HCT116 (cell line): ENCODE measurements around the gene RNF222.

Source experiments
- EGR1 ChIP-seq: IDR thresholded peaks from 2 replicates; pipeline ENCODE4 v1.6.1; 2012; ENCODE audit warnings: low read depth
- ELF1 ChIP-seq: IDR thresholded peaks from 2 replicates; pipeline ENCODE4 v1.6.1; 2012; ENCODE audit warnings: low read depth, borderline replicate concordance
- EZH2 ChIP-seq: fragments of 200-600 bp; sonication (generic); IDR thresholded peaks from 2 replicates; pipeline ENCODE4 v1.6.1; 2017; ENCODE audit warnings: antibody characterized with exemption, mixed run types
- FOSL1 ChIP-seq: IDR thresholded peaks from 2 replicates; pipeline ENCODE4 v1.6.1; 2012; ENCODE audit warnings: low read depth
- POLR2A ChIP-seq: IDR thresholded peaks from 2 replicates; pipeline ENCODE4 v1.7.0; 2011; ENCODE audit warnings: borderline replicate concordance; ENCODE audit not compliant: insufficient read depth, insufficient read length; ENCODE audit errors: extremely low read depth
- POLR2AphosphoS5 ChIP-seq: IDR thresholded peaks from 2 replicates; pipeline ENCODE4 v1.6.1; 2011; ENCODE audit warnings: mild to moderate bottlenecking, low read depth, low read length, moderate library complexity
- RAD21 ChIP-seq: IDR thresholded peaks from 2 replicates; pipeline ENCODE4 v1.6.1; 2012; ENCODE audit warnings: low read depth, mild to moderate bottlenecking
- TCF7L2 ChIP-seq: IDR thresholded peaks from 2 replicates; pipeline ENCODE4 v1.7.0; 2011; ENCODE audit warnings: borderline replicate concordance, inconsistent platforms; ENCODE audit not compliant: insufficient read depth, insufficient read length; ENCODE audit errors: extremely low read depth
- TF ChIP-seq, protein P1 (sequence below), 3 experiments: fragments of 200-600 bp in 1 of 3; sonication (generic) in 1 of 3; IDR thresholded peaks in 2 of 3; conservative IDR thresholded peaks in 1 of 3; 2 replicates each; pipeline ENCODE4 v1.5.1; 2012 to 2017; ENCODE audit warnings: low read depth in 2 of 3, low read length in 2 of 3, antibody characterized with exemption in 1 of 3, borderline replicate concordance in 1 of 3, control low read depth in 1 of 3, mild to moderate bottlenecking in 1 of 3, mixed read lengths in 1 of 3, mixed run types in 1 of 3, moderate library complexity in 1 of 3; ENCODE audit not compliant: insufficient read depth in 1 of 3
- TF ChIP-seq, protein P2 (sequence below): IDR thresholded peaks from 2 replicates; pipeline ENCODE4 v1.6.1; 2012

DNA sequence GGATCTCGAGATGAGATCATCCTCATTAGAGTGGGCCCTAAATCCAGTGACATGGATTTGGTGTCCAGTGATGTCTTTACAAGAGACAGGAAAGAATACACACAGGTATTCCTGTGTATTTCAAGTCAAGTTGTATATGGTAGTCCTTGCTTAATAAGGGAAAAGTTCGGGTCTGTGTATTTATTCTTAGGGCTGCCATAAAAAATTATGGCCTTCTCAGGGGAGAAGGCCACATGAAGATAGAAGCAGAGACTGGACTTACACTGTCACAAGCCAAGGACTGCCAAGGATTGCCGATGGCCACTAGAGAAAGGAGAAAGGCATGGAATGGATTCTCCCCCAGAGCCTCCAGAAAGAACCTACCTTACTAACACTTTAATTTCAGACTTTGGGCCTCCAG is 29.4 kb downstream of the RNF222 start:
- TF ChIP-seq EZH2 (no peak), POLR2AphosphoS5 (no peak), RAD21 (no peak), FOSL1 (no peak), EGR1 (no peak), ELF1 (no peak), POLR2A (no peak), TCF7L2 (no peak)
- TF ChIP-seq, protein P1, sequence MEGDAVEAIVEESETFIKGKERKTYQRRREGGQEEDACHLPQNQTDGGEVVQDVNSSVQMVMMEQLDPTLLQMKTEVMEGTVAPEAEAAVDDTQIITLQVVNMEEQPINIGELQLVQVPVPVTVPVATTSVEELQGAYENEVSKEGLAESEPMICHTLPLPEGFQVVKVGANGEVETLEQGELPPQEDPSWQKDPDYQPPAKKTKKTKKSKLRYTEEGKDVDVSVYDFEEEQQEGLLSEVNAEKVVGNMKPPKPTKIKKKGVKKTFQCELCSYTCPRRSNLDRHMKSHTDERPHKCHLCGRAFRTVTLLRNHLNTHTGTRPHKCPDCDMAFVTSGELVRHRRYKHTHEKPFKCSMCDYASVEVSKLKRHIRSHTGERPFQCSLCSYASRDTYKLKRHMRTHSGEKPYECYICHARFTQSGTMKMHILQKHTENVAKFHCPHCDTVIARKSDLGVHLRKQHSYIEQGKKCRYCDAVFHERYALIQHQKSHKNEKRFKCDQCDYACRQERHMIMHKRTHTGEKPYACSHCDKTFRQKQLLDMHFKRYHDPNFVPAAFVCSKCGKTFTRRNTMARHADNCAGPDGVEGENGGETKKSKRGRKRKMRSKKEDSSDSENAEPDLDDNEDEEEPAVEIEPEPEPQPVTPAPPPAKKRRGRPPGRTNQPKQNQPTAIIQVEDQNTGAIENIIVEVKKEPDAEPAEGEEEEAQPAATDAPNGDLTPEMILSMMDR (IDR thresholded peaks at IDR 0.05 in 2 of 3, conservative IDR thresholded peaks at IDR 0.05 in 1 of 3; ENCODE audit: borderline replicate concordance in 1 of 3, insufficient read depth in 1 of 3, low read depth in 2 of 3, low read length in 2 of 3): no peak
- TF ChIP-seq, protein P2, sequence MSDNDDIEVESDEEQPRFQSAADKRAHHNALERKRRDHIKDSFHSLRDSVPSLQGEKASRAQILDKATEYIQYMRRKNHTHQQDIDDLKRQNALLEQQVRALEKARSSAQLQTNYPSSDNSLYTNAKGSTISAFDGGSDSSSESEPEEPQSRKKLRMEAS: no peak
